Hepatocyte (in vitro differentiated cells): Measurements from ENCODE around the gene WDR46. TPM values are rescaled to one million over a fixed set of nuclear protein-coding genes. Genes with fewer than 3 reads are reported as not detected.
A peak's percentile ranks its signal among the peaks of the same experiment; 100 is the strongest.

Source experiments
- DNase-seq: peaks from one replicate; pipeline ENCODE4 v3.0.0-alpha.2; 2016; ENCODE audit warnings: low spot score
- H2AFZ ChIP-seq: fragments of 200-600 bp; sonication (generic); 2 replicates; pipeline ENCODE4 v1.6.0; 2016; ENCODE audit warnings: antibody characterized with exemption, mild to moderate bottlenecking
- H3K27ac ChIP-seq: fragments of 200-600 bp; sonication (generic); 2 replicates; pipeline ENCODE4 v1.5.1; 2016; ENCODE audit warnings: mild to moderate bottlenecking
- H3K27me3 ChIP-seq: fragments of 200-600 bp; sonication (generic); 2 replicates; pipeline ENCODE4 v1.6.1; 2016
- H3K36me3 ChIP-seq: fragments of 200-600 bp; sonication (generic); replicated peaks from 2 replicates; pipeline ENCODE4 v1.5.1; 2016; ENCODE audit warnings: low read depth; ENCODE audit not compliant: insufficient read depth
- H3K4me1 ChIP-seq: fragments of 200-600 bp; sonication (generic); 2 replicates; pipeline ENCODE4 v1.5.1; 2016; ENCODE audit warnings: mild to moderate bottlenecking, moderate library complexity; ENCODE audit not compliant: insufficient read depth
- H3K4me2 ChIP-seq: fragments of 200-600 bp; sonication (generic); 2 replicates; pipeline ENCODE4 v1.6.0; 2016
- H3K4me3 ChIP-seq: fragments of 200-600 bp; sonication (generic); 2 replicates; pipeline ENCODE4 v1.5.1; 2016; ENCODE audit warnings: mild to moderate bottlenecking
- H3K79me2 ChIP-seq: fragments of 200-600 bp; sonication (generic); 2 replicates; pipeline ENCODE4 v1.6.0; 2017; ENCODE audit warnings: mild to moderate bottlenecking
- H3K9me2 ChIP-seq: fragments of 200-600 bp; sonication (generic); replicated peaks from 2 replicates; pipeline ENCODE4 v1.6.0; 2017; ENCODE audit warnings: mild to moderate bottlenecking; ENCODE audit not compliant: insufficient read depth
- H3K9me3 ChIP-seq: fragments of 200-600 bp; sonication (generic); 2 replicates; pipeline ENCODE4 v1.5.1; 2016; ENCODE audit warnings: low read depth, mild to moderate bottlenecking
- H4K20me1 ChIP-seq: fragments of 200-600 bp; sonication (generic); 2 replicates; pipeline ENCODE4 v1.6.0; 2016; ENCODE audit warnings: mild to moderate bottlenecking; ENCODE audit not compliant: insufficient read depth, poor library complexity, severe bottlenecking
- CTCF ChIP-seq: fragments of 200-600 bp; sonication (generic); IDR thresholded peaks from 2 replicates; pipeline ENCODE4 v1.5.1; 2016; ENCODE audit warnings: antibody characterized with exemption, mild to moderate bottlenecking; ENCODE audit not compliant: poor library complexity
- EZH2 ChIP-seq: fragments of 200-600 bp; sonication (generic); IDR thresholded peaks from 2 replicates; pipeline ENCODE4 v1.6.1; 2016; ENCODE audit warnings: antibody characterized with exemption, mild to moderate bottlenecking, borderline replicate concordance
- EZH2phosphoT487 ChIP-seq: fragments of 200-600 bp; sonication (generic); IDR thresholded peaks from one replicate; pipeline ENCODE4 v1.6.1; 2018; ENCODE audit warnings: antibody characterized with exemption, mild to moderate bottlenecking, low read depth, moderate library complexity; ENCODE audit not compliant: unreplicated experiment, severe bottlenecking
- WGBS: methylation state at CpG from one replicate; pipeline ENCODE4 v1.1.6; 2016; ENCODE audit warnings: low lambda C conversion rate; ENCODE audit errors: missing lambda C conversion rate; 5-methylcytosine and 5-hydroxymethylcytosine counted together
- polyA plus RNA-seq: library from polyadenylated mRNA; unstranded; fragments of >200 nt; fragmentation: Nextera tagmentation; extraction: Ambion mirVana; gene quantifications from 2 replicates; pipeline ENCODE4 v1.2.1, GENCODE V29; 2016
- total RNA-seq: library from RNA; depleted of rRNA; stranded (reverse); fragments of >200 nt; gene quantifications from 2 replicates; pipeline ENCODE4 v1.2.3, GENCODE V29; 2014

The WDR46 gene
- total and polyA plus RNA-seq, 2 experiments from 2014 or later = 51.1 to 84.2 TPM

GRCh38 chr6:33248643-33248931 lies 40.5 kb downstream of the WDR46 start:
- no peaks in the 10 kb centered on the region for H3K36me3 ChIP-seq
- no peak for DNase-seq
- peak overlapping the region; percentile 14 for H3K4me3 ChIP-seq
- no peaks in the 10 kb centered on the region for H3K9me3 ChIP-seq
- no peaks in the 10 kb centered on the region for H4K20me1 ChIP-seq
- WGBS = 8% methylated on average over 18 of the region's 18 CpGs
- TF ChIP-seq EZH2phosphoT487 (no peak), EZH2 (no peak), CTCF (no peak)
- peak overlapping the region; percentile 44 for H3K27ac ChIP-seq
- peaks cover 5% of the 10 kb centered on the region for H3K4me1 ChIP-seq
- H3K4me2 ChIP-seq = peak overlapping the region; percentile 86
- no peaks in the 10 kb centered on the region for H3K79me2 ChIP-seq
- H3K27me3 ChIP-seq = no peaks in the 10 kb centered on the region
- H3K9me2 ChIP-seq = no peaks in the 10 kb centered on the region
- no peak overlapping the region for H2AFZ ChIP-seq

- TF ChIP-seq EZH2phosphoT487 = no peak
- TF ChIP-seq EZH2 = no peak
- TF ChIP-seq CTCF = peak; percentile 95
- H3K9me3 ChIP-seq = no peaks in the 10 kb centered on the region
- peak overlapping the region; percentile 14 for H3K4me3 ChIP-seq
- H3K4me2 ChIP-seq = peak overlapping the region; percentile 86
- H4K20me1 ChIP-seq = no peaks in the 10 kb centered on the region
- H2AFZ ChIP-seq = peak overlapping the region; percentile 60
- no peaks in the 10 kb centered on the region for H3K9me2 ChIP-seq
- WGBS = 5% methylated on average over 26 of the region's 28 CpGs
- H3K79me2 ChIP-seq = no peaks in the 10 kb centered on the region
- no peaks in the 10 kb centered on the region for H3K36me3 ChIP-seq
- H3K27me3 ChIP-seq = no peaks in the 10 kb centered on the region
- DNase-seq = peak; percentile 94
- H3K4me1 ChIP-seq = peaks cover 5% of the 10 kb centered on the region
- peak overlapping the region; percentile 44 for H3K27ac ChIP-seq
Observed at GRCh38 chr6:33247977-33248642, 40.9 kb downstream of the WDR46 start.

GRCh38 chr6:33243476-33243875 lies 45.6 kb downstream of the WDR46 start:
- H3K79me2 ChIP-seq = no peaks in the 10 kb centered on the region
- H3K4me2 ChIP-seq = no peak overlapping the region
- H3K27me3 ChIP-seq = peaks cover 7% of the 10 kb centered on the region
- H3K9me2 ChIP-seq = no peaks in the 10 kb centered on the region
- no peak overlapping the region for H2AFZ ChIP-seq
- TF ChIP-seq EZH2 (no peak), CTCF (no peak), EZH2phosphoT487 (no peak)
- DNase-seq = no peak
- no peaks in the 10 kb centered on the region for H4K20me1 ChIP-seq
- no peak overlapping the region for H3K27ac ChIP-seq
- H3K4me1 ChIP-seq = no peaks in the 10 kb centered on the region
- H3K36me3 ChIP-seq = no peaks in the 10 kb centered on the region
- 64% methylated on average over 1 of the region's 1 CpG for WGBS
- H3K4me3 ChIP-seq = no peak overlapping the region
- H3K9me3 ChIP-seq = no peaks in the 10 kb centered on the region
